ENCODE data around the gene MCHR1. TPM values are rescaled to one million over a fixed set of nuclear protein-coding genes. Genes with fewer than 3 reads are reported as not detected.
"Not testable (repeated sequence)": the region's sequence is repeated elsewhere in the genome, so short reads cannot be mapped to it uniquely, and the experiment has no call there.

Gene MCHR1
- total RNA-seq, 1 donor from 2014 or later: 1.2 TPM

GRCh38 chr22:40714499-40715337 lies 35.4 kb downstream of the MCHR1 start:
- ATAC-seq (no peak), DNase-seq (ENCODE audit: missing footprints) (no peak)
- intact Hi-C loops (cut with DNase I): no loop called here

DNA sequence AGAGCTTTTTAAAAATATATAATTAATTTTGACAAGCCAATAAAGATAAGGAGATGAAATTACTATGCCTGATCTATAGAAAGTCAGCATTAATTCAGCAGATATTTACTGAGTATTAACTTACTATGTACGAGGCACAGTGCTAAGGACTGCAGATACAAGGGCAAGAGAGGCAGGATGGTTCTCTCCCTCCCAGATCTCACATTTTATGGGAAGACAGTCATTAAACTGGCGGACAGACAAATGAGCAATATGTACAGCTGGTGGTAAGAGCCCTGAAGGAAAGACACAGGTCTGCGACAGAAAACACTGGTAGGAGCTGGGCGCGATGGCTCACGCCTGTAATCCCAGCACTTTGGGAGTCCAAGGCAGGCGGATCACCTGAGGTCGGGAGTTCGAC lies 36.8 kb downstream of the MCHR1 start:
- intact Hi-C loops (cut with DNase I): no loop called here
- DNase-seq (ENCODE audit: missing footprints): no peak
- no peak for ATAC-seq

DNA sequence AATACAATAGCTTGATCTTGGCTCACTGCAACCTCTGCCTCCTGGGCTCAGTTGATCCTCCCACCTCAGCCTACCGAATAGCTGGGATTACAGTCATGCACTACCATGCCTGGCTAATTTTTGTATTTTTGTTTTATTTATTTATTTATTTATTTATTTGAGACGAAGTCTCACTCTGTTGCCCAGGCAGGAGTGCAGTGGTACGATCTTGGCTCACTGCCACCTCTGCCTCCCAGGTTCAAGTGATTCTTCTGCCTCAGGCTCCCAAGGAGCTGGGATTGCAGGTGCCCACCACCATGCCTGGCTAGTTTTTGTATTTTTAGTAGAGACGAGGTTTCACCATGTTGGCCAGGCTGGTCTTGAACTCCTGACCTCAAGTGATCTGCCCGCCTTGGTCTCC lies 38.4 kb downstream of the MCHR1 start:
- intact Hi-C loops (cut with DNase I); DNase-seq (ENCODE audit: missing footprints); ATAC-seq: not testable (repeated sequence)

DNA sequence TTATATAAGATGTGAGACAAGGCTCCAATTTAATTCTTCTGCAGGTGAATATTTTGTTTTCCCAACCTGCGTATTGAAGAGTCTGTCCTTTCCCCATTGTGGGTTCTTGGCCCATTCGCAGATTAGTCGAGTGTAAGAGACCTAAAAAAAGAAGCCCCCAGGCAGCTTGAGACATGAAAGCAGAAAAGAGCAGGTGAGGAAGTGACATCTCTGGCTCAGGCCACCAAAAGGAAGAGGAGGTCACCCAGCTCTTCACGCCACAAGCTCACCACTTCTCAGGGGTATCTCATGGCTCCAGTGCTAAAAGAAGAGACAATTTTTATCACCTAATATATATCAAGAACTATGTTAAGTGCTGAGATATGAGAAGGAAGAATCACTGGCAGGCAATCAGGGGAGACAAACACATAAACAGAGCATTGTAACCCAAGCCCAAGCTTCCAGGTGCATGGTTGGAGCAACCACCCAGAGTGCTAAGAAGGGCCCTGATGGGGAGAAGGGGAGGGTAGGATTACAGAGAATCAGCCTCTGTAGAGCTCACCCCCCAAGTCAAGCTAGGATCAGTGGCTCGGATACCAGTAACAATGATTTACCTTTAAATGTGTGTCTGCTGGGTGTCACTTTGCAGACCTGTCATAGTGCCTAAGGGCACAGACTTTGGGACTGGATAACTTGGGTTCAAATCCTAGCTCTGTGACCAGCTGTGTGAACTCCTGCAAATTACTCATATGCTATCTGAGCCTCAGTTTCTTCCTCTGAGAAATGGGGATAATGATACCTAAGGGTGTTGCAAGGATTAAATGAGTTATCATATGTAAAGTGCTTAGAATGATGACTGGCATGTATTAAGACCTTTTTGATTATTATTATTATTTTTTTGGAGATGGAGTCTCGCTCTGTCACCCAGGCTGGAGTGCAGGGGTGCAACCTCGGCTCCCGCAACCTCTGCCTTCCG lies 39.2 kb downstream of the MCHR1 start:
- no peak for DNase-seq (ENCODE audit: missing footprints)
- no peak for ATAC-seq
- intact Hi-C loops (cut with DNase I): no loop called here

GRCh38 chr22:40719599-40719998 lies 40.3 kb downstream of the MCHR1 start:
- DNase-seq (ENCODE audit: missing footprints): no peak
- intact Hi-C loops (cut with DNase I): no loop called here
- ATAC-seq: no peak

GRCh38 chr22:40720156-40720537 lies 40.9 kb downstream of the MCHR1 start:
- ATAC-seq; DNase-seq (ENCODE audit: missing footprints); intact Hi-C loops (cut with DNase I): not testable (repeated sequence)

DNA sequence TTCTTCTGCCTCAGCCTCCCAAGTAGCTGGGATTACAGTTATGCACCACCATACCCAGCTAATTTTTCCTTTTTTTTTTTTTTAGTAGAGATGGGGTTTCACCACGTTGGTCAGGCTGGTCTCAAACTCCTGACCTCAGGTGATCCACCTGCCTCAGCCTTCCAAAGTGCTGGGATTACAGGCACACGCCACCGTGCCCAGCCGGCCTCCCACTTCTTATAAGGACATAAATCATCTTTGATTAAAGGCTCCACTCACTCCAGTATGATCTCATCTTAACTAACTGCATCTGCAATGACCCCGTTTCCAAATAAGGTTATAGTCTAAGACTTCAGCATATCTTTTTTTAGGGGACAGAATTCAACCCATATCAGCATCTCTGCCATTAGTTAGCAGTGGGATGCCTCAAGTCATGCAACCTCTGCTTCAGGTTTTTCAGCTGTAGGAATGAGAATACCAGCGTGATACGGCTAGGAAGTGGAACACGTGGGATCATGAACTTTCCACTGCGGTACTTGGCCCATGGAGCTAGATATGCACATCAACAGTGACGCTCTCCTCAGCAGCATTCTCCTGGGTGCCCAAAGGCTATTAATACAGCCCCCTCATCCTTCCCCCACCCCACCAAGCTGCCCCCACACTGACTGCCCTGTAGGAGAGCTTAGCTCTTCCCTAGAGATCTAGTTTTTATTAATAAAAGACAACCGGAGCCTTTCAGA lies 41.4 kb downstream of the MCHR1 start:
- intact Hi-C loops (cut with DNase I): no loop called here
- no peak for DNase-seq (ENCODE audit: missing footprints)
- ATAC-seq: no peak

DNA sequence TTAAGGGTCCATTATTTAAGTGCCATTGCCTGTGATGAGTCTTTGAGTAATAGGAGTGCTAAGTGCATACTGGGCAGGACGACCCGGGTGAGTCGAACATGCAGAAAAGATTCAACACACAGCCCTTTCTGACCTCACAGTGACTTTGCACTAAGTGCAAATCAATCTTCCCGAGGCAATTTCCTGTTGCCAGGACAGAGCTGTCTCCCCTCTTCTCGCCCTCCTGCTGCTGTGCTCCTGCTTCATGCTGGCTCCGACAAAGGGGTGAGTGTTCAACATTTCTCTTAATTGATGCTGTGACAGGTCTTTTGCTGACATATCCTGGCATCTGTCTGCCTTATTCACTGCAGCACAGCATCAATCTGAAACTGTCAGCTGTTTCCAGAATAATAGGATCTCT lies 42.0 kb downstream of the MCHR1 start:
- intact Hi-C loops (cut with DNase I): no loop called here
- DNase-seq (ENCODE audit: missing footprints) (no peak), ATAC-seq (no peak)

DNA sequence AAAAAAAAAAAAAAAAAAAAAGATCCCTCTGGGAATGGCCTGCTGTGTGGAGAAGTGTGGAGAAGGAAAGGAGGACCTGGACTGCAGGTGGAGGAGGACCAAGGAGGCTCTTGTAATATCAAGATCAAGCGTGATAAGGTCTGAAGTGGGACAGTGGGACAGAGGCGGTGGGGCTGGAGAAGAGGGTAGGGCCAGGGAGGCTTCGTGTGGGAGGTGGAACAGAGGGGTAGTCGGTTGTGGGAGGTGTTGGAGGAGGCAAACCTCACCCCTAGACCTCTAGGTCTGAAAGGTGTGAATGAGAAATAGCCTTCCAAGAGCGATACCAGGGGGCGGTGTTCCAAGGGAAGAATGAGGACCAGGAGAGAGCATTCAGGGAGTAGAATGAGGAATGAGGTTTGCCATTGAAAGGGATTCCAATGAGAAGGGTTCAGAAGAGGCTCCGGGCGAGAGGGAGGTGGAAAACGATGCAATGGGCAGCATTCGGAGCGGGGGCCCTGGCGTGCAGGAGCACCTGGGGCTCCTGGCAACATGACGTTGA lies 44.2 kb downstream of the MCHR1 start:
- DNase-seq (ENCODE audit: missing footprints) (no peak), ATAC-seq (no peak)
- intact Hi-C loops (cut with DNase I): no loop called here

GRCh38 chr22:40726514-40726913 lies 47.2 kb downstream of the MCHR1 start:
- no peak for DNase-seq (ENCODE audit: missing footprints)
- ATAC-seq: peak; percentile 42
- intact Hi-C loops (cut with DNase I): no loop called here

DNA sequence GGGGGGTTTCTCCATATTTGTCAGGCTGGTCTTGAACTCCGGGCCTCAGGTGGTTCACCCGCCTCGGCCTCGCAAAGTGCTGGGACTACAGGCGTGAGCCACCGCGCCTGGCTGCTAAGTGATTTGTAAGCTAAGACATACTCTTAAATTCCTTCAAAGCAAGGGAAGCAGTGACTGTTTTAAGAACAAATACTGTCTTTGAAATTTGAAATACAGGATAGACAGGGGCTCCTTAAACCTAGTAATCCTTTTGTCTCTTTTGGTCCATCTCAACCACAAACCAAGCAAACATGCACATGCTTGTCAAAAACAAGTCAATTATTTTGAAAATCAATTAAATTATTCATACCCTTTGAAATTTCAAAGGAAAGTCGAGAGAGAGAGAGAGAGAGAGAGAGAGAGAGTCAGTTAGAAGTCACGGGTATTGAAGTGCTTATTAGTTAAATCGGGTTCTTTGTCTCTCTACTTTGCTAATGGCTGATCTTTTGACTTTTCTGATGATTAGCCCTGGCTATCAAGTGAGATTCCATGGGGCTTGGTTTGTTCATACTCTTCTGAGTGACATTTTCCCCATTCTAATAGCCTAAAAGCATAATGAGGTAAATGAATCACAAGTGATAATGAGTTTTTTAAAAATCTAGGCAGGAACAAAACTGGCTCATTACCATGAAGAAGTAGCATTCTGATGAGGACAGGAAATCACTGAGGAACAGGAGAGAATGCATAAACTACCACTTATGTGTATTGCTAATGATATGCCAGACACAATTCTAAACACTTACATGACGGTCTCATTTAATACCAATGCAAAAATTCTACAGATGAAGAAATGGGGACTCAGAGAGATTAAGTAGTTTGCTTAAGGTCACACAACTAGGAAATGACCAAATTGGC lies 48.0 kb downstream of the MCHR1 start:
- DNase-seq (ENCODE audit: missing footprints): no peak
- ATAC-seq: no peak
- intact Hi-C loops (cut with DNase I): no loop called here

DNA sequence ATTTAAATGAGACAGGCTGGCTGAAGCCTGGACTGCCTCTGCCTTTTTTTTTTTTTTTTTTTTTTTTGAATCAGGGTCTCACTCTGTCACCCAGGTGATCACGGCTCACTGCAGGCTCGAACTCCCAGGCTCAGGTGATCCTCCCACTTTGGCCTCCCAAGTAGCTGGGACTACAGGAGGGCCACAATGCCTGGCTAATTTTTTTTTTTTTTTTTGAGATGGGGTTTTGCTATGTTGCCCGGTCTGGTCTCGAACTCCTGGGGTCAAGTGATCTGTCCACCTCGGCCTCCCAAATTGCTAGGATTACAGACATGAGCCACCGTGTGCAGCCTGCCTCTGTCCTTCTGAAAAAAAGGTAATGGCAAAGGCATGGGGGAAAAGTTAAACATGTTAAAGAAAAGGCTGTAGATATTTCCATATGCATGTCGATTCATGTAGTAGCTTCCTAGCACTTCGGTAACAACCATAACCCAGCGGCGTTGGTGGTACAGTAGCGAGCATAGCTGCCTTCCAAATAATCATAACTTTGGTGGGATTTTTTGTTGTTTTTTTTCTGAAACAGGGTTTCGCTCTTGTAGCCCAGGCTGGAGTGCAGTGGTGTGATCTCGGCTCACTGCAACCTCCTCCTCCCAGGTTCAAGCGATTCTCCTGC lies 48.8 kb downstream of the MCHR1 start:
- no peak for DNase-seq (ENCODE audit: missing footprints)
- ATAC-seq: no peak
- intact Hi-C loops (cut with DNase I): no loop called here

GRCh38 chr22:40728731-40729189 lies 49.5 kb downstream of the MCHR1 start:
- no peak for DNase-seq (ENCODE audit: missing footprints)
- no peak for ATAC-seq
- intact Hi-C loops (cut with DNase I): no loop called here

DNA sequence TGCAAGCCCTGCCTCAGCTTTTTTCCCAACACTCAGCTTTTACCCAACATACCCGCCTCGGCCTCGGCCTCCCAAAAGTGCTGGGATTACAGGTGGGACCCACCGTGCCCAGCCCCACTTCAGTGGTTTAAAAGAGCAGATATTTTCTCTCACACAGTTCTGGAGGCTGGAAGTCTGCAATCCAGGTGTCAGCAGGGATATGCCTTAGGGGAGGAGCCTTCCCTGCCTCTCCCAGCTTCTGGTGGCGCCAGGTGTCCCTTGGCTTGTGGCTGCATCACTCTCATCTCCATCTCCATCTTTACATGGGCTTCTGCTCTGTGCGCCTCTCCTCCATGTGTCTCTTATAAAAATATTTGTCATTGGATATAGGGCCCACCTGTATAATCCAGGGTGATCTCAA lies 50.0 kb downstream of the MCHR1 start:
- ATAC-seq: no peak
- DNase-seq (ENCODE audit: missing footprints): no peak
- intact Hi-C loops (cut with DNase I): no loop called here
